ENCODE results near the gene PPP1R26.

Gene PPP1R26

DNA sequence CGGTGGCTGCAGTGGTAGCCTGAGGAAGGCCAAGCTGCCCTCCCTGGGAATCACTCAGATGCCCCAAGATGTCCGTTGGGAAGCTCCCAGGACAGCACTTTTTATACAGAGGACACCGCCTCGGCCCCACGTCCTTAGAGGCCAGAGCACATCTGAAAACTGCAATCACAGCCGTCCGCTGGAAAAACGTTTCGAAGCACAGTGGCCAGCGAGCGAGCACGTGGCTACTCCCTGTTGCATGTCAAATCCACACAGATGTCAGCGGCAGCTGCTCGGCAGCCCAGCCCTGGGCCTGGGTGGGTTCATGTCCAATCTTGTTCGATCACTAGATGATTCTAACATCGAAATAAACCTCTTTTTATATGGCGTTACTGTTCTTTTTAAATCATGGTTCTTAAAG, 8.9 kb downstream of the PPP1R26 start:
- DNase-seq = no peak

DNA sequence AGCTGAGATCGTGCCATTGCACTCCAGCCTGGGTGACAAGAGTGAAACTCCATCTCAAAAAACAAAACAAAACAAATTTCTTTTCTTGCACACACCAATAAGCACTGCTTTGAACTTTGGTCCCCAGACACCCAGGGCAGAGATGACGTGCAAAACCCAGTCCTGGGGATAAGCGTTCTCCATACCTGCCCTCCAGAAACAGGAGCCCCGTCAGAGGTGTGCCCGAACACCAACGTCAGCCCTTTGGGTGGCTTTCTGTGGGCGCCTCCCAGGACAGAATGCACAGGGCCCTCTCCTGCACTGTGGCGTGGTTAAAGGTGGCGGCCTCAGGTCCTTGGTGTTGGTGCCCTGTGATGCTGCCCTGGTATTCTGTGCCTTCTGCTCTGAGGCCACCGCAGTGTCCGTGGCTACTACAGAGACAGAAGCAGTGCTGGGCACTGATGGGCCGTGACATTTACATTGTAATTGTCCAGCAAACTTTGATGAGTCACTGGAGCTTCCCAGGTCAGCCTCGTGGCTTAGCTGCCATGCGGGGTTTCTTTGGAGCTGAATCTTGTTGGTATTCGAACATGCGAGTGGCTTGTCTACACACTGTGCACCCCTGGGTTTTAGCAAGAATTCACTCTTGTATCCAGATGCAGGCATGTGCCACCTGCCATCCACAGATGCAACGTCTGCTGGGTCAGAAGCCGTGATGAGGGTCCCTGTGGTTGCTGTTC, 9.8 kb downstream of the PPP1R26 start:
- no peak for DNase-seq

DNA sequence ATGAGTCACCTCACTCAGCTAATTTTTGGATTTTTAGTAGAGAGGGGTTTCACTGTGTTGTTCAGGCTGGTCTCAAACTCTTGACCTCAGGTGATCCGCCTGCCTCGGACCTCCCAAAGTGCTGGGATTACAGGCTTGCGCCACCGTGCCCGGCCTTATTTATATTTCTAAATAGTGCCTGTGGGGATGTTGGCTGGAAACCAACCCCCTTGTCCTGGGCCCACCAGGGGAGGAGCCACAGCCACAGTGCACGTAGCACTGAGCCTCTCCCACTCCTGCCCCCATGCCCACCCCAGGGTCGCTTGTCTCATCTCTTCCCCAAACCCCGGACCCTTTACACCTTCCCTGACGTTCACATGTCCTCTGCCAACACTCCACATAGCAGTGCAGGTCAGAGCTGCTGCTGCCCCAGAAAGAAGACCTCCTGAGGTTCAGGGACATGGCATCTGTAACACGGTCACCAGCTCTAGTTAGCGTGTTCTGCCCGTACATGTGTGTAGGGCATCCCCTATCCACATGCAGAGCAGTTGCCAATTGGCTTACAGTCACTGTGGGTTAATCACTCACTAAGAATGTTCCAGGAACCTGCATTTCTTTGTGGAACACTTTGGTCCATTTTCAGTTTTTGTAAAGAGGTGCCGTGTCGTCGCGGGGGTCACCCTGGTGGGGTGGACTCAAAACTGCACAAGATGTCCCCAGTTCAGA, 10.7 kb downstream of the PPP1R26 start:
- no peak for DNase-seq

DNA sequence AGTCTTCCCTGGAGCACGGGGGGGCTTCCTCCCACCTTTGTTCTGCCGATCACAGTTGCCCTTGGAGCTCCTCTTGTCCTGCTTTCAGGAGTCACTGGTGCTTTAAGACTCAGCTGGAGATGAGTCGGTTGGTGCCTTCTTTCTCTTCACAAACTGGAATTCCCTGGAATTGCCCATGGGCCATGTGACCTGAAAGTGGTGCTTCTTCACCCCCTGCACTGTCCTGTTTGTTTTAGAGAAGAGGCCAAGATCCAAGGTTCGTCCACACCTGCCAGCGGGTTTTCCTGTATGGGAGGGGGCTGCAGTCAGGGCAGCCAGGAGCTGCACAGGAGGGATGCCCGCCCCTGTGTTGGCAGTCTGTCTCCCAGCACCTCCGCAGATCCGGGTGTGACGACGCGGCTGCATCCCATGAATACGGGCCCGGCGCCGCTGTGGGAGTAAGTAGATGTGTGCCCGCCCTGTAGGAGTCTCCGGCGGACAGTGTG, 11.4 kb downstream of the PPP1R26 start:
- DNase-seq = no peak

- no peak for DNase-seq
Measured at GRCh38 chr9:135491764-135492163, 12.2 kb downstream of the PPP1R26 start.

DNA sequence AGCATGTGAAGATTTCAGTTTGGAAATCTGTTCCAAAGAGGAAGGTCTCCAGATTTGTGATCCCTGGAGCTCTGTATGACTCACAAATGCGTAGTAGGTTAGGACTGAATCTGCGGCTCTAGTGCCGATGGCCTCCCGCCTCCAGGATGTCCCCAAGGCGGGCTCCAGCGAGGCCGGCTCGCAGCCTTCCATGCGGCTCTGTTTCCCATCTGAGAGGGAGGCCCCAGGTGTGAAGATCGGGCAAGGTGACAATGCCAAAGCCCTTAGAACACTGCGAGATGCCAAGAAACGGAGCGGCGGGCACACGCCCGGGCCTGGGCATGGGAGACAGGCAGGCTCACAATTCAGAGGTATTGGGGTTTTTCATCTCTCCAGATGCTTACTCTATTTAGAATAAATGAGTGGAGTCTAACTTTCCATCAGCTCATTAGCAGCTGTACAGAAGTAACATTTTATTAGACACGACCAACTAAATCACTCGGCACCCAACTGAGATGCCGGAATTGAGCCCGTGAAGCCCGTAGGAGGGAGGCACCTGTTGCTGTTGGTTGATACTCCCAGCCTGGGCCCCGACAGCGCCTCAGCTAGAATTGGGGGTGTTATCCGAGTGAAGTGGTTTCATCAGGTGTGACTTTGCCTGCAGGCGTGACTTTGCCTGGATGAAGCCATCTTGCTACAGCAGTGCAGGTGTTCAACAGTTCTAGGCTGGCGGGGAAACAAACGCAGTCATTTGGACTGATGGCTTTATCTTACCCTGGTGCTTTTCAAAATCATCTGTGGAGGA, 13.5 kb downstream of the PPP1R26 start:
- DNase-seq = no peak

GRCh38 chr9:135494791-135495559, 15.4 kb downstream of the PPP1R26 start:
- DNase-seq = no peak

DNA sequence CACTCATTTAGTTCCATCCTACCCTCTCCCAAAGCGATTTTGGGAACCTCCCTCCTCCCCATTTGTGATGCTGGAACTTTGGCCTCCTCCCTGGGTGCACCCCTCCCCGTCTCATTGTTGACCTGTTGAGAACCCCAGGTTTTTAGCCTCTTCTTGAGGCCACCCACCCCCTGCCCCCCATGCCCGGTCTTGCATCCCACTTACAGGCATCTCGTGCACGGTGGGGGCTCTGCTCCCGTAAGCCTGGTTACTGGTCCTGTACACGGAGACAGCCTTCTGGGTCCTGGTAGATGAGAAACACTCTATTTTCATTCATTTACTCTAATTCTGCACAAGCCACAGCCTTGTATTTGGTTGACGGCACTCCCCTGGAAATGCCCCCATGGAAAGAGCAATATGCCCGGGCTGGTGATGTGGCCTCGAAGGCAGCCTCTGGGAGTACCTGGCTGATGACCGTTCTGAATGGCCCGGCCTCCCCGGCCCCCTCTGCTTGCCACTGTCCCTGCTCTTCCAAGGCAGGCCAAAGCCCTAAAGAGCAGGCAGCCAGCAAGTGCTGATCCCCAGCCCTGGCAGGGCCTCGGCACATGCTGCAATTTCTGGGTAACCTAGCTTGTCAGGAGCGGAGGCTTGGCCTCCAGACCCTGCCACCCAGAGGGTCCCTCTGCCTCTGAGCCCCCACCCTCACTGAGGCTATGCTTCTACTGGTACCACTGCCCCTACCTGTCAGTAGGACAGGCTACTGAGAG, 19.0 kb downstream of the PPP1R26 start:
- no peak for DNase-seq

DNA sequence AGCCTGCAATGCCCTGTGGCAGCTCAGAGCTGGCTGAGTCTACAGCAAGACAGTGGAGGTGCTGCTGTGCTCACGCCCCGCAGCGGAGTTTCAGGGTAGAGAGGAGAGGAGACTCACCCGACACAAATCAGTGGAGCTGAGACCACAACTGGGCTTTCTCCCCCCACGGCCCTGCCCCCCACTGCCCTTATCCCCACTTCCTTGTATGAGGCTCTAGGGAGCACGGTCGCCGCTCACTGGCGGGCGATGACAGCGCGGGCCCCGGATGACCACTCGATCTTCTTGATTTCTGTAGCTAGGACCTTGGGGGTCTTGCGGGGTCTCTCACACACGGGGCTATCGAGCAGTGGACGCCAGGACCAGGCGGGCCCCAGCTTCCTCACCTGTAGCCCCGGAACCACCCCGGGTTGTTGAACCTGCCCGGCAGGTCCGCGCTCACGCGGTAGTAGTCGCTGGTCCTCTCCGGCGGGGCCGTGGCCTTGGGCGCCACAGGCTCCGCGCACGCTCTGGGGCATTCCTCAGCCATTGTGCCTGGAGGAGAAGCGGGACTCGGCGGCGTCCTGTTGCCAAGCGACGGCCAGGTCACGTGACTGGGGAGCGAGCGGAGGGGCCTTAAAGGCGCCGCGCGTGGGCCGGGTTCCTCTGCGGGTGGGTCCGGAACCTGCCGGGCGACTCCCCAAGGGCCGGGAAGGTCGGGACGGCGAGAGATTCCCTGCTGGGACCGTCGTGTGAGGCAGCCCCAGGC, 19.9 kb downstream of the PPP1R26 start:
- DNase-seq = peak; percentile 97

- DNase-seq = peak; percentile 71
Measured at GRCh38 chr9:135500071-135500524, 20.5 kb downstream of the PPP1R26 start.

- DNase-seq = peak; percentile 95
Measured at GRCh38 chr9:135500525-135501260, 21.1 kb downstream of the PPP1R26 start, which contains the start of gene MRPS2. MRPS2 (plus strand) TSS chr9:135500682; CDS start chr9:135500711, 29 bp downstream.

- DNase-seq = peak; percentile 36
Measured at GRCh38 chr9:135501261-135502167, 21.9 kb downstream of the PPP1R26 start.

DNA sequence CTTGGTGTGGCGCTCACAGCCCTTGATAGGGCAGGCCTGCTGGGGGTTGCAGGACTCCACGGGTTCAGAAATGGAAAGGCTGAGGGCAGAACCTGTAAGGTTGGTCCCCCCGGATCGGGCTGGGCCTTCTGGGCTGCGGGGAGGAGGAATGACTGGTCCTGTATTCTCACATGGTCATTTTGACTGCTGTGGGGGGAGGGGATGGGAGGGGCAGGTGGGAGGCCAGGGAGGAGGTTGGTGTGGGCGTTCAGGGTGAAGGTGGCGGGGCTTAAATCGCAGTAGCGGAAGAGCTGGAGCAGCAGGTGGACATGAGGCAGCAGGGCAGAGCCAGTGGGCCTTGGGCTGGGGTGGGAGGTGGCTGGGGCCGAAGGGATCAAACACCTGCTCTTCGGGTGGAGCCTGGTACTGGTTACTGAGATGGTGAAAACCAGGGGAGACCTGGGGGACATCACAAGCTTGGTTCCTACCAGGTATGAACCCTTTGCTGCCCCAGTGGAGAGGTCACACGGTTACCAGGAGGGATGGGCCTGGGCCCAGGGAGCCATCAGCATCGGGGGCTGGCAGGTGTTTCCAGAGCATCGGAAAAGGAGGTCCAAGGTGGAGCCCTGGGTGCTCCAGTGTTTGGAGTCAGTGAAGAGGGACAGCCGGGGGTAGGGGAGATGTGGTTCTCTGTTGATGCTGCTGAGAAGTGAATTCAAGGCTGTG, 22.7 kb downstream of the PPP1R26 start:
- DNase-seq = no peak

DNA sequence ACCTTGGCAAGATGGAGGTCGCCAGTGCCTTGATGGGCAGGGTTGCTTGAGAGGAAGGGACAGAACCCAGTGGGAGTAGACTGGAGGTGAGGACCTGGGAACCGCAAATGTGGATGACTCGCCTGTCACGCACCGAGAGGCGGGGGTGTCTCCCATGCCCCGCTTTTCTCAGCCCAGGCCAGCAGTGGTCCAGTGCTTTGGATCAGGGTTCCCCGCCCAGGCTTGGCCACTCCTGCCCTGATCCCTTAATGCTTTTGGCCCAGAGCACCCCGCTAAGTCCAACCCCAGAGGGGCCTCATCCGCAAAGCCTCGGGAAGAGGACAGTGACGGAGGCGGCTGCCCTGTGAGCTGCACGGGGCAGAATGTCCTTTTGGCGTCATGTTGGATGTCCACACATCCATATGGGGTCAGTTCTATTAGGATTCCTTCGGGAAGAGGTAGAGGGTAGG, 23.3 kb downstream of the PPP1R26 start:
- DNase-seq = no peak

GRCh38 chr9:135503371-135504261, 24.0 kb downstream of the PPP1R26 start:
- DNase-seq = no peak

DNA sequence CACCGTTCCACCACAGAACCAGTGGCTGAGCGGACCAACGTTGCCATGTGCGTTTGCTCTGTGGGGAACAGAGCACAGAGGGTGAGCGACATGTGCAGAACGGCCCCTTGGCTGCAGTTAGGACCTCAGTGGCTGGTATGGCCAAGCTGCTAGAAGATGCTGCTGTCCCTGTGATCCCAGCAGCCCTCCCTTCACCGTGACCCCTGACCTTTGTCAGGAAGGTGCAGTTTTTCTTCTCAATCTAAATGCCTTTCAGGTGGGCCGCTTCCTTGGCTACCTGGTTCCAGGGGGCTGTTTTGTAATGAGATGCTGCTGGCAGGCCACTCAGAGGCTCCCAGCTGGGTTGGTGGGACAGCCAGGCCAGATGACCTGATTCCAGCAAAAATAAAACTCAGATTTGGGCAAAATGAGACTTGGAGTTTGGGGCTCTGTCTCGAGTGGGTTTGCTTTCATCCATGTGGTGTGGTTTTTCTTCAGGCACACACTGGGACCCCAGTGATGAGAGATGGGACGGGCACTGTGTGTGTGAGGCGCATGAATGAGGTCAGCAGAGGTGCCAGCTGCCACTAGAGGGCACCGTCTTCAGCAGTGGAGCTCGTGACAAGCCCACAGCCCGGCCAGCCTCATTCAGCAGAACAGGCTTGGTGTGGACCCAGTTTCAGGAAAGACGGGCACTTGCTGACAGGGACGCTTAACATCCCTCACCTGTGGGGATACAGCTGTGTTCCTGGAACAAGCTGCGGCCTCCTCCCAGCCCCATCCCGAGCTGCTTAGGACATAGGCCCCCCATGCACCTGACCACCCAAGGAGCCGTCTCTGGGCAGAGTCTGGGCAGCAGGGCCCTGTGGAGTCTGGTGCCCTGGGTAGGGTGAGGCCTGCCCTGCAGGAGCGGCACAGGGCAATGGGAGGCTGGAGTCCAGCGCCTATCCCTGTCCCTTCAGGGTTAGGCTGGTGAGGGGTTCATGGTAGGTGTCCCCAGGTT, 25.0 kb downstream of the PPP1R26 start:
- DNase-seq = peak; percentile 83

All from DMS53 (cell line).